Measurements from ENCODE around the gene ARX.

GRCh38 chrX:24983931-24984330, 31.8 kb downstream of the ARX start:
- no peak for TF ChIP-seq CTCF (IDR thresholded peaks at IDR 0.05; ENCODE audit: low read length)
- no peak for TF ChIP-seq EZH2 (optimal IDR thresholded peaks at IDR 0.05; ENCODE audit: low read depth, low read length)
- no peak for TF ChIP-seq EZH2phosphoT487 (IDR thresholded peaks at IDR 0.05; ENCODE audit: low read length)
